Measurements from ENCODE around the gene CHCT1. TPM values are rescaled to one million over a fixed set of nuclear protein-coding genes. Genes with fewer than 3 reads are reported as not detected.

Gene CHCT1
- total and polyA plus RNA-seq, 2 of the 8 experiments (the other 6 are each of a cell fraction or from before 2014, with no cell fraction given), result 0.06 TPM; not detected in 1

GRCh38 chr17:60410001-60410400 is 12.3 kb upstream of the CHCT1 start:
- H3K56ac ChIP-seq (replicated peaks; ENCODE audit: insufficient read length, low read depth, low read length), result no peak overlapping the region
- no peak overlapping the region for H3K27ac ChIP-seq (ENCODE audit: low read depth, low read length)
- H3K36me3 ChIP-seq (ENCODE audit: control insufficient read depth in 2 of 4, insufficient read depth in 4 of 4, low read length in 3 of 4), result no peaks in the 10 kb centered on the region
- no peak overlapping the region for H2BK12ac ChIP-seq (ENCODE audit: low read depth, low read length)
- no peak overlapping the region for H4K91ac ChIP-seq (replicated peaks; ENCODE audit: insufficient read length, low read length)
- no peak overlapping the region for H2BK15ac ChIP-seq (ENCODE audit: low read length)
- 94% methylated on average over 4 of the region's 4 CpGs; no CpG with 5 or more reads in 1 of the 2 experiments for WGBS, 2 experiments (ENCODE audit: extremely low coverage in 1 of 2, insufficient coverage in 1 of 2, insufficient read length in 1 of 2, insufficient replicate concordance in 2 of 2, low coverage in 1 of 2, low lambda C conversion rate in 2 of 2, missing lambda C conversion rate in 1 of 2)
- no peaks in the 10 kb centered on the region for H3K79me1 ChIP-seq (ENCODE audit: low read depth, low read length)
- H3K4me3 ChIP-seq (ENCODE audit: extremely low read depth in 1 of 4, insufficient read depth in 2 of 4, low read depth in 3 of 4, low read length in 4 of 4), result no peak overlapping the region
- H3K4ac ChIP-seq (replicated peaks; ENCODE audit: insufficient read length, low read depth, low read length), result no peak overlapping the region
- H3K4me1 ChIP-seq (replicated peaks in 1 of 4; ENCODE audit: control insufficient read depth in 3 of 4, insufficient read depth in 4 of 4, low read length in 3 of 4), result no peaks in the 10 kb centered on the region
- no peak overlapping the region for H3K9ac ChIP-seq (replicated peaks in 1 of 4; ENCODE audit: extremely low read depth in 1 of 4, low read depth in 3 of 4, low read length in 3 of 4)
- TF ChIP-seq RNF2 (IDR thresholded peaks at IDR 0.05; ENCODE audit: borderline replicate concordance, low read depth, low read length, missing control alignments, poor library complexity, severe bottlenecking) (no peak), POLR2A (IDR thresholded peaks at IDR 0.05; ENCODE audit: control extremely low read depth in 1 of 2, low read depth in 2 of 2, low read length in 2 of 2) (no peak)
- H3K18ac ChIP-seq (ENCODE audit: extremely low read depth, low read length), result no peak overlapping the region
- H2AFZ ChIP-seq (ENCODE audit: low read length), result no peak overlapping the region
- POLR2A ChIA-PET (ENCODE audit: partially characterized antibody), result no interaction called here
- CTCF ChIA-PET (ENCODE audit: partially characterized antibody), result interaction anchor here (2.0 kb wide), 1 partner anchor 11 kb away, joined by 4 read pairs; no protein-coding TSS in a partner anchor
- H2BK5ac ChIP-seq (ENCODE audit: low read depth, low read length), result no peak overlapping the region
- FAIRE-seq (no peak), DNase-seq (ENCODE audit: low read depth in 1 of 2, low spot score in 2 of 2) (no peak)
- no peak overlapping the region for H4K8ac ChIP-seq (ENCODE audit: extremely low read depth, insufficient read depth, low read length)
- no peaks in the 10 kb centered on the region for H3K27me3 ChIP-seq (replicated peaks in 1 of 4; ENCODE audit: control insufficient read depth in 3 of 4, extremely low read depth in 1 of 4, insufficient read depth in 3 of 4, low read length in 3 of 4)
- H4K20me1 ChIP-seq (replicated peaks in 1 of 2; ENCODE audit: control insufficient read depth in 1 of 2, insufficient read depth in 2 of 2, low read length in 2 of 2), result no peaks in the 10 kb centered on the region
- no peak overlapping the region for H2AK5ac ChIP-seq (ENCODE audit: low read depth, low read length)
- no peaks in the 10 kb centered on the region for H3K23me2 ChIP-seq (ENCODE audit: low read depth, low read length)
- H2BK120ac ChIP-seq (replicated peaks; ENCODE audit: low read depth, low read length), result no peak overlapping the region
- H3K79me2 ChIP-seq (ENCODE audit: control insufficient read depth in 1 of 2, insufficient read depth in 2 of 2, low read length in 2 of 2), result no peaks in the 10 kb centered on the region
- no peak overlapping the region for H3K14ac ChIP-seq (ENCODE audit: insufficient read length)
- H4K5ac ChIP-seq (ENCODE audit: insufficient read length, low read depth, low read length), result no peak overlapping the region
- no peak overlapping the region for H3K23ac ChIP-seq (ENCODE audit: insufficient read length)
- no peak overlapping the region for H2BK20ac ChIP-seq (ENCODE audit: low read length)
- H3K4me2 ChIP-seq (ENCODE audit: insufficient read depth in 1 of 2, low read depth in 2 of 2, low read length in 2 of 2), result no peak overlapping the region
- H3K9me3 ChIP-seq (ENCODE audit: insufficient read depth in 2 of 2, low read depth in 1 of 2, low read length in 1 of 2), result peaks cover 0 to 5% of the 10 kb centered on the region in 2 experiments; a peak in 1 of 4 replicates

Measured in H1 (cell line).